ENCODE measurements around the gene SH3BP4. TPM values are rescaled to one million over a fixed set of nuclear protein-coding genes. Genes with fewer than 3 reads are reported as not detected.
"Not testable (repeated sequence)": the region's sequence is repeated elsewhere in the genome, so short reads cannot be mapped to it uniquely, and the experiment has no call there.

Gene SH3BP4
- total RNA-seq, 1 donor from 2014 or later, result 115 TPM

DNA sequence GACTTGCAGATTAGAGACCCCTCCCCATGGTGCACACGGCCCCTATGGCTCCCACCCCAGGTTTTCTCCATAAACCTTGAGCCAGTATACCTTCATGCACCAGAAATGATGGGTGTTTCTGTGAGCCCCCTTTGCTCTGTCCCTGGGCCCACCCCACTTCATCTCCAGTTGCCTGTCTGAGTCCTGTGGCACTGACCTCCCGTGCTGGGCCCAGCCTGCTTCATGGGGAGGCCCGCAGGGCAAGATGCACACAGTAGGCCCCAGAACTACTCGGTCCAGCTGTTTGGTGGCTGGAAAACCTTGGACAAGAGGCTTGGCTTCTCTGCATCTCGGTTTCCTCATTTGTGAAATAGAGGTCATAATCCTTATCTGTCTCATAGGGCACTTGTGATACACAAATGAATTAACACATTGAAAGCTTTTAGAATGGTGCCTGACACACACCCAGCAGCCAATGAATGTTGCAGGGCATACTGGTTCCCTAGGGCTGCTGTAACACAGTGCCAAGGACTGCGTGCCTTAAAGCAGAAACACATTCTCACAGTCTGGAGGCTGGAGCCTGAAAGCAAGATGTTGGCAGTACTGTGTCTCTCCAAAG, 58.4 kb downstream of the SH3BP4 start:
- H3K27me3 ChIP-seq (ENCODE audit: control insufficient read depth, insufficient read depth, low read length), result no peaks in the 10 kb centered on the region
- H3K4me3 ChIP-seq (ENCODE audit: low read depth, low read length), result no peak overlapping the region
- TF ChIP-seq, protein P1, sequence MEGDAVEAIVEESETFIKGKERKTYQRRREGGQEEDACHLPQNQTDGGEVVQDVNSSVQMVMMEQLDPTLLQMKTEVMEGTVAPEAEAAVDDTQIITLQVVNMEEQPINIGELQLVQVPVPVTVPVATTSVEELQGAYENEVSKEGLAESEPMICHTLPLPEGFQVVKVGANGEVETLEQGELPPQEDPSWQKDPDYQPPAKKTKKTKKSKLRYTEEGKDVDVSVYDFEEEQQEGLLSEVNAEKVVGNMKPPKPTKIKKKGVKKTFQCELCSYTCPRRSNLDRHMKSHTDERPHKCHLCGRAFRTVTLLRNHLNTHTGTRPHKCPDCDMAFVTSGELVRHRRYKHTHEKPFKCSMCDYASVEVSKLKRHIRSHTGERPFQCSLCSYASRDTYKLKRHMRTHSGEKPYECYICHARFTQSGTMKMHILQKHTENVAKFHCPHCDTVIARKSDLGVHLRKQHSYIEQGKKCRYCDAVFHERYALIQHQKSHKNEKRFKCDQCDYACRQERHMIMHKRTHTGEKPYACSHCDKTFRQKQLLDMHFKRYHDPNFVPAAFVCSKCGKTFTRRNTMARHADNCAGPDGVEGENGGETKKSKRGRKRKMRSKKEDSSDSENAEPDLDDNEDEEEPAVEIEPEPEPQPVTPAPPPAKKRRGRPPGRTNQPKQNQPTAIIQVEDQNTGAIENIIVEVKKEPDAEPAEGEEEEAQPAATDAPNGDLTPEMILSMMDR (IDR thresholded peaks at IDR 0.05; ENCODE audit: insufficient read depth, low read length, poor library complexity, severe bottlenecking), result no peak
- DNase-seq (ENCODE audit: low read depth), result no peak
- H3K36me3 ChIP-seq (ENCODE audit: control insufficient read depth, insufficient read depth, low read length), result peaks cover 1% of the 10 kb centered on the region

DNA sequence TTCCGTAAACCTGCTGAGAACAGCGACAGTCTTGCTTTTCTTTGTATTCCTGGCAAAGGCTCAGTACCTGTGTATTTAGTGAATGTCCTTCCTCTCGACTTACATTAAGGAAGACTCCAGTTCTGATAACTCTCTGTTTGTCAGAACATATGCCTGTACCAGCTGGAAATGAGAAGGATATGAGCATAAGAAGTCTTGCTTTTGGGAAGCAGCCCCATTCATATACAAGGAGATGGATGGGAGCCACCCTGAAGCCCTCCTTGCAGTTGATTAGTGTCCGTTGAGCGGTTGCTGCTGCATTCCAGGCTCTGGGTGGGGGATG, 59.8 kb downstream of the SH3BP4 start:
- DNase-seq (ENCODE audit: low read depth), result no peak
- TF ChIP-seq, protein P1 (IDR thresholded peaks at IDR 0.05; ENCODE audit: insufficient read depth, low read length, poor library complexity, severe bottlenecking), result no peak
- no peak overlapping the region for H3K4me3 ChIP-seq (ENCODE audit: low read depth, low read length)
- H3K27me3 ChIP-seq (ENCODE audit: control insufficient read depth, insufficient read depth, low read length), result no peaks in the 10 kb centered on the region
- peaks cover 1% of the 10 kb centered on the region for H3K36me3 ChIP-seq (ENCODE audit: control insufficient read depth, insufficient read depth, low read length)

DNA sequence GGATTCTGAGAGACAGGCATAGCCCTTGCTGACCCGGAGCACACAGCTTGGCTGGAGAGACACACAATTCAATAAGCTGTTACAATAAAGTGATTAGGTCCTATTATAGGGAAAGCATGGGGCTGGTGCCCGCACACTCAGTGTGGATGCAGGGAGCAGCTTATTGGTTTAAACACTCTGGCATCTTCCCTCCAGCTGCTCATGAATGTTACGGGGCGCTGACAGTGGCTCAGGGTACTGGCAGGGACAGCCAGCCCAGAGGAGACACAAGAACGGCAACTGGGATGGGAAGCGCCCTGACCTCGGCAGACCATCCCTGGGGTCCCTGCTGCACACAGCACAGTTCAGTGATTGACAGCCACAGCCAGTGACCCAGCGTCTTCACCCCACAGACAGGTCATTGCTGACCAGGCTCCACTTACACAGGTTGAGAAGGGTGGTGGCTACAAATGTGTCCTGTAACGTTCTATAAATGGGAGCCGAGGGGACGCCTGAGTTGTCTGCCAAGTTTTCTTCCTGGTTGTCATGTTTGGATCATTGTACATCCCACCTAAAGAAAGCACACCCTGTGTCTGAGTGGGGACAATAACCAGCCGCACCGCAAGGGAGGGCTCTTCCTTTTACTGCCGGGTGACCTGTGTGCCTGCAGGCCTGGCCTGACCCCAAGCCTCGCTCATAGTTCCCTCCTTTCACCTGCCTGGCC, 60.3 kb downstream of the SH3BP4 start:
- TF ChIP-seq, protein P1 (IDR thresholded peaks at IDR 0.05; ENCODE audit: insufficient read depth, low read length, poor library complexity, severe bottlenecking), result no peak

DNA sequence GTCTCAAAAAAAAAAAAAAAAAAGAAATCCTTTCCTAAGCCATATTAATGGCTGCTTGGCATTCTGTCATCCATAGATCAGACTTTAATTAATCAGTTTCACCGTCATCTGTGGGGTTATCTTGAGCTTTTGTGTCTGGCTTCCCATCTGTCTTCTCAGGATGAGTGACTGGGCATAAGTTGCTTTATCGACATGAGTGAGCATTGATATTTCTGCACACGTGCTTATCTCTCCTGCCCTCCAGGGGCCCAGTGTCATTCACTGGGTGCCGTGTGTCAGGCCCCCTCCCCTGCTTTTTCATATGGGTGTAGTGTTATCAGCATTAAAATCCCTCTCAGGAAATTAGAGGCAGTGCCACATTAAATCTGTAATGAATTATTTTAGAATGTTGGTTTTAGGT, 65.6 kb downstream of the SH3BP4 start:
- no peak for DNase-seq (ENCODE audit: low read depth)
- Histone ChIP-seq H3K36me3 (ENCODE audit: control insufficient read depth, insufficient read depth, low read length) (no peaks in the 10 kb centered on the region), H3K27me3 (ENCODE audit: control insufficient read depth, insufficient read depth, low read length) (no peaks in the 10 kb centered on the region)

More for the DNA sequence above, 60.3 kb downstream of the SH3BP4 start:
- no peak for DNase-seq (ENCODE audit: low read depth)
- Histone ChIP-seq H3K27me3 (ENCODE audit: control insufficient read depth, insufficient read depth, low read length) (no peaks in the 10 kb centered on the region), H3K36me3 (ENCODE audit: control insufficient read depth, insufficient read depth, low read length) (peaks cover 1% of the 10 kb centered on the region), H3K4me3 (ENCODE audit: low read depth, low read length) (no peak overlapping the region)

DNA sequence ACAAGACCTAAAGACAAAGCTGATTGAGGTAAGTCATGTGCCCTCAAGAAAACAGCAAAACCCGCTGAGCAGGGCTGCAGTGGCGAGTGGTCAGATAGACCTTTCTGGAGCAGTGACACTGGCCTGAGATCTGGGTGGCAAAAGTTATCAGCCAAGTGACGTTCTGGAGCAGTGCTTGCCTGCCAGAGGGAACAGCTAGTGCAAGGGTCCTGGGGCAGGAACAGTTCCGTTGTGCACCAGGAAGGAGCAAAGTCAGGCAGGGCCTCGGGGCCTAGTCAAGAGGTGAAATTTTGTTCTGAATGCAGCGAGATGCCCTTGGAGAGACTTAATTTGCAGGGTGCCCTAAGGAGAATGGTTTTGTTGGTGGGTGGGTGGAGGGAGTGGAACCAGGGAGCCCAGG, 67.0 kb downstream of the SH3BP4 start:
- DNase-seq (ENCODE audit: low read depth), result no peak
- TF ChIP-seq, protein P1 (IDR thresholded peaks at IDR 0.05; ENCODE audit: insufficient read depth, low read length, poor library complexity, severe bottlenecking), result no peak
- no peaks in the 10 kb centered on the region for H3K36me3 ChIP-seq (ENCODE audit: control insufficient read depth, insufficient read depth, low read length)
- H3K4me3 ChIP-seq (ENCODE audit: low read depth, low read length), result no peak overlapping the region
- no peaks in the 10 kb centered on the region for H3K27me3 ChIP-seq (ENCODE audit: control insufficient read depth, insufficient read depth, low read length)

More for the DNA sequence above, 65.6 kb downstream of the SH3BP4 start:
- no peak overlapping the region for H3K4me3 ChIP-seq (ENCODE audit: low read depth, low read length)
- TF ChIP-seq, protein P1 (IDR thresholded peaks at IDR 0.05; ENCODE audit: insufficient read depth, low read length, poor library complexity, severe bottlenecking), result no peak

DNA sequence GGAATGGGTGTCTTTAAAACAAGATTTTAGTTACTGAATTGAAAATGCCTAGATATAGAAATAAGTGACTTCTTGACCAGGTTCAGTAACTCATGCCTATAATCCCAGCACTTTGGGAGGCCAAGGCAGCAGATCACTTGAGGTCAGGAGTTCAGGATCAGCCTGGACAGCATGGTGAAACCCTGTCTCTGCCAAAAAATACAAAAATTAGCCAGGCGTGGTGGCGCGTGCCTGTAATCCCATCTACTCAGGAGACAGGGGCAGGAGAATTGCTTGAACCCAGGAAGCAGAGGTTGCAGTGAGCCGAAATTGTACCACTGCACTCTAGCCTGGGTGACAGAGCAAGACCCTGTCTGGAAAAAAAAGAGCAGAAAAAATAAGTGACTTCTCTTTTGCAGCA, 68.3 kb downstream of the SH3BP4 start:
- not testable (repeated sequence) for H3K4me3 ChIP-seq (ENCODE audit: low read depth, low read length); DNase-seq (ENCODE audit: low read depth); H3K36me3 ChIP-seq (ENCODE audit: control insufficient read depth, insufficient read depth, low read length); H3K27me3 ChIP-seq (ENCODE audit: control insufficient read depth, insufficient read depth, low read length)
